Natural killer cell treated with Interleukin-12 subunit alpha and Interleukin-12 subunit beta and Interleukin-15 and Interleukin-18, amount 100 ng/mL, for 72 hours (primary cell): ENCODE data around the gene CDC42BPA. TPM values are rescaled to one million over a fixed set of nuclear protein-coding genes. Genes with fewer than 3 reads are reported as not detected.
"Not testable (repeated sequence)": the region's sequence is repeated elsewhere in the genome, so short reads cannot be mapped to it uniquely, and the experiment has no call there.

Source experiments
- ATAC-seq, 2 donors: fragments of 150-1000 bp; cut with Tn5 transposase in 1 of 2; sonication (Bioruptor Pico), chemical (Tn5 transposase) in 1 of 2; 2 replicates each; pipeline ENCODE4 v1.10.0; 2021
- DNase-seq: peaks from one replicate; pipeline ENCODE4 v3.0.0; 2022; ENCODE audit warnings: low spot score
- H3K27ac Mint-ChIP-seq, 2 donors: 1 replicate in 1 of 2; 2 replicates in 1 of 2; pipeline ENCODE4 v1.8.0; 2022; ENCODE audit warnings: mixed read lengths in 2 of 2, mild to moderate bottlenecking in 1 of 2, moderate library complexity in 1 of 2
- H3K27me3 Mint-ChIP-seq, 2 donors: 1 replicate in 1 of 2; 2 replicates in 1 of 2; pipeline ENCODE4 v1.8.0; 2022; ENCODE audit warnings: mixed read lengths in 2 of 2
- H3K36me3 Mint-ChIP-seq: one replicate; pipeline ENCODE4 v1.8.0; 2022; ENCODE audit warnings: mixed read lengths
- H3K4me1 Mint-ChIP-seq, 2 donors: 1 replicate in 1 of 2; 2 replicates in 1 of 2; pipeline ENCODE4 v1.8.0; 2022; ENCODE audit warnings: low read depth in 2 of 2, mixed read lengths in 2 of 2, mild to moderate bottlenecking in 1 of 2
- H3K4me3 Mint-ChIP-seq: one replicate; pipeline ENCODE4 v1.8.0; 2022; ENCODE audit warnings: mixed read lengths
- H3K9me3 Mint-ChIP-seq: 2 replicates; pipeline ENCODE4 v1.8.0; 2022; ENCODE audit warnings: mixed read lengths
- total RNA-seq, 2 donors: library from RNA; stranded (reverse); gene quantifications; one replicate each; pipeline ENCODE4 v1.2.3, GENCODE V29; 2022

CDC42BPA gene
- total RNA-seq, 2 donors from 2014 or later = 0.64 to 2.8 TPM

GRCh38 chr1:227035316-227035715, 283.0 kb downstream of the CDC42BPA start:
- no peaks in the 10 kb centered on the region for H3K9me3 Mint-ChIP-seq
- no peak overlapping the region for H3K4me3 Mint-ChIP-seq
- no peaks in the 10 kb centered on the region for H3K36me3 Mint-ChIP-seq
- no peaks in the 10 kb centered on the region for H3K4me1 Mint-ChIP-seq
- H3K27ac Mint-ChIP-seq = no peak overlapping the region
- H3K27me3 Mint-ChIP-seq = no peaks in the 10 kb centered on the region
- ATAC-seq (no peak), DNase-seq (no peak)

- no peaks in the 10 kb centered on the region for H3K4me1 Mint-ChIP-seq
- H3K4me3 Mint-ChIP-seq = no peak overlapping the region
- H3K27ac Mint-ChIP-seq = no peak overlapping the region
- no peaks in the 10 kb centered on the region for H3K36me3 Mint-ChIP-seq
- ATAC-seq (no peak), DNase-seq (no peak)
- no peaks in the 10 kb centered on the region for H3K27me3 Mint-ChIP-seq
- no peaks in the 10 kb centered on the region for H3K9me3 Mint-ChIP-seq
Observed at GRCh38 chr1:227033880-227034279, 284.4 kb downstream of the CDC42BPA start.

GRCh38 chr1:227032396-227032795, 285.9 kb downstream of the CDC42BPA start:
- ATAC-seq (no peak), DNase-seq (no peak)
- Mint-ChIP-seq H3K27ac (no peak overlapping the region), H3K4me3 (no peak overlapping the region), H3K9me3 (no peaks in the 10 kb centered on the region), H3K4me1 (no peaks in the 10 kb centered on the region), H3K36me3 (no peaks in the 10 kb centered on the region), H3K27me3 (peaks cover 0 to 2% of the 10 kb centered on the region in 2 donors)

GRCh38 chr1:227016990-227017389, 301.3 kb downstream of the CDC42BPA start:
- Mint-ChIP-seq H3K27me3 (peaks cover 6 to 9% of the 10 kb centered on the region in 2 donors), H3K27ac (no peak overlapping the region), H3K9me3 (no peaks in the 10 kb centered on the region), H3K4me1 (no peaks in the 10 kb centered on the region), H3K36me3 (no peaks in the 10 kb centered on the region), H3K4me3 (no peak overlapping the region)
- no peak for DNase-seq
- ATAC-seq = no peak

GRCh38 chr1:227010645-227011044, 307.6 kb downstream of the CDC42BPA start:
- H3K9me3 Mint-ChIP-seq = no peaks in the 10 kb centered on the region
- no peaks in the 10 kb centered on the region for H3K4me1 Mint-ChIP-seq
- H3K27me3 Mint-ChIP-seq = peaks cover 7 to 8% of the 10 kb centered on the region in 2 donors
- DNase-seq (no peak), ATAC-seq (no peak)
- H3K4me3 Mint-ChIP-seq = no peak overlapping the region
- H3K36me3 Mint-ChIP-seq = no peaks in the 10 kb centered on the region
- H3K27ac Mint-ChIP-seq = no peak overlapping the region

GRCh38 chr1:227009937-227010336, 308.4 kb downstream of the CDC42BPA start:
- no peaks in the 10 kb centered on the region for H3K36me3 Mint-ChIP-seq
- ATAC-seq (no peak), DNase-seq (no peak)
- H3K27me3 Mint-ChIP-seq = peaks cover 7 to 8% of the 10 kb centered on the region in 2 donors
- no peak overlapping the region for H3K4me3 Mint-ChIP-seq
- no peak overlapping the region for H3K27ac Mint-ChIP-seq
- no peaks in the 10 kb centered on the region for H3K4me1 Mint-ChIP-seq
- H3K9me3 Mint-ChIP-seq = no peaks in the 10 kb centered on the region

- Mint-ChIP-seq H3K27ac (no peak overlapping the region), H3K36me3 (no peaks in the 10 kb centered on the region), H3K27me3 (peaks cover 5 to 8% of the 10 kb centered on the region in 2 donors), H3K4me3 (no peak overlapping the region), H3K4me1 (no peaks in the 10 kb centered on the region), H3K9me3 (no peaks in the 10 kb centered on the region)
- no peak for DNase-seq
- ATAC-seq = no peak
Observed at GRCh38 chr1:227006226-227006796, 312.0 kb downstream of the CDC42BPA start.

- H3K4me3 Mint-ChIP-seq = no peak overlapping the region
- no peak for ATAC-seq
- no peaks in the 10 kb centered on the region for H3K9me3 Mint-ChIP-seq
- H3K27me3 Mint-ChIP-seq = no peaks in the 10 kb centered on the region
- no peaks in the 10 kb centered on the region for H3K36me3 Mint-ChIP-seq
- H3K4me1 Mint-ChIP-seq = no peaks in the 10 kb centered on the region
- H3K27ac Mint-ChIP-seq = no peak overlapping the region
- no peak for DNase-seq
Observed at GRCh38 chr1:227004796-227005195, 313.5 kb downstream of the CDC42BPA start.

- H3K4me1 Mint-ChIP-seq = no peaks in the 10 kb centered on the region
- H3K9me3 Mint-ChIP-seq = no peaks in the 10 kb centered on the region
- DNase-seq = no peak
- no peak for ATAC-seq
- H3K27ac Mint-ChIP-seq = no peak overlapping the region
- no peaks in the 10 kb centered on the region for H3K27me3 Mint-ChIP-seq
- H3K36me3 Mint-ChIP-seq = no peaks in the 10 kb centered on the region
- no peak overlapping the region for H3K4me3 Mint-ChIP-seq
Observed at GRCh38 chr1:227003165-227003564, 315.1 kb downstream of the CDC42BPA start.

- ATAC-seq (no peak), DNase-seq (no peak)
- H3K36me3 Mint-ChIP-seq = no peaks in the 10 kb centered on the region
- no peaks in the 10 kb centered on the region for H3K4me1 Mint-ChIP-seq
- H3K4me3 Mint-ChIP-seq = no peak overlapping the region
- peaks cover 0 to 2% of the 10 kb centered on the region in 2 donors for H3K27me3 Mint-ChIP-seq
- H3K27ac Mint-ChIP-seq = no peak overlapping the region
- no peaks in the 10 kb centered on the region for H3K9me3 Mint-ChIP-seq
Observed at GRCh38 chr1:227002531-227003049, 315.7 kb downstream of the CDC42BPA start.

- not testable (repeated sequence) for H3K27ac Mint-ChIP-seq, H3K9me3 Mint-ChIP-seq, H3K4me3 Mint-ChIP-seq, H3K27me3 Mint-ChIP-seq, H3K36me3 Mint-ChIP-seq, ATAC-seq, DNase-seq
- peaks cover 0 to 11% of the 10 kb centered on the region in 2 donors for H3K4me1 Mint-ChIP-seq
Observed at GRCh38 chr1:226999579-226999978, 318.7 kb downstream of the CDC42BPA start.

GRCh38 chr1:226995365-226996332, 322.6 kb downstream of the CDC42BPA start:
- peak in 1 of 2 donors; percentile 54 for ATAC-seq
- Mint-ChIP-seq H3K27ac (peak overlapping the region in 1 of 2 donors; percentile 13), H3K36me3 (no peaks in the 10 kb centered on the region), H3K4me3 (no peak overlapping the region), H3K9me3 (no peaks in the 10 kb centered on the region), H3K4me1 (peaks cover under 1 to 12% of the 10 kb centered on the region in 2 donors), H3K27me3 (peaks cover 2 to 7% of the 10 kb centered on the region in 2 donors)
- no peak for DNase-seq

GRCh38 chr1:226994586-226995364, 323.5 kb downstream of the CDC42BPA start:
- DNase-seq (no peak), ATAC-seq (peak in 1 of 2 donors; percentile 17)
- H3K4me3 Mint-ChIP-seq = no peak overlapping the region
- H3K27me3 Mint-ChIP-seq = peaks cover 2 to 7% of the 10 kb centered on the region in 2 donors
- H3K9me3 Mint-ChIP-seq = no peaks in the 10 kb centered on the region
- H3K36me3 Mint-ChIP-seq = no peaks in the 10 kb centered on the region
- H3K27ac Mint-ChIP-seq = peak overlapping the region in 1 of 2 donors; percentile 13
- peaks cover 9 to 21% of the 10 kb centered on the region in 2 donors for H3K4me1 Mint-ChIP-seq
